WTC11 (cell line): ENCODE measurements around the gene TANGO6. TPM values are rescaled to one million over a fixed set of nuclear protein-coding genes. Genes with fewer than 3 reads are reported as not detected.
A peak's percentile ranks its signal among the peaks of the same experiment; 100 is the strongest.

Experiments used
- ATAC-seq: fragments of 200-7000 bp; cut with Tn5 transposase; 2 replicates; pipeline ENCODE4 v1.10.0; 2021; ENCODE audit warnings: mild to moderate bottlenecking, moderate library complexity
- CTCF ChIA-PET: fragments of 300-600 bp; sonication (Branson Sonifier 250); formaldehyde crosslinking; loops from one replicate; lab custom pipeline; 2021; ENCODE audit warnings: antibody characterized with exemption; lab: Charles Lee
- POLR2A ChIA-PET: fragments of 350-600 bp; sonication (Branson Sonifier 250); formaldehyde crosslinking; loops from one replicate; lab custom pipeline; 2021; ENCODE audit warnings: antibody characterized with exemption; lab: Charles Lee
- DNase-seq: peaks from one replicate; pipeline ENCODE4 v3.0.0; 2021; ENCODE audit warnings: low spot score
- H3K27ac Mint-ChIP-seq: 2 replicates; pipeline ENCODE4 v1.8.0; 2021; ENCODE audit warnings: mixed read lengths
- H3K27me3 Mint-ChIP-seq: 2 replicates; pipeline ENCODE4 v1.8.0; 2021; ENCODE audit warnings: low read depth, mild to moderate bottlenecking, moderate library complexity, mixed read lengths
- H3K36me3 Mint-ChIP-seq: 2 replicates; pipeline ENCODE4 v1.8.0; 2021; ENCODE audit warnings: mixed read lengths
- H3K4me1 Mint-ChIP-seq: 2 replicates; pipeline ENCODE4 v1.8.0; 2022; ENCODE audit warnings: mixed read lengths
- H3K4me3 Mint-ChIP-seq: 2 replicates; pipeline ENCODE4 v1.8.0; 2021; ENCODE audit warnings: mild to moderate bottlenecking, moderate library complexity, mixed read lengths
- H3K9me3 Mint-ChIP-seq: 2 replicates; pipeline ENCODE4 v1.8.0; 2021; ENCODE audit warnings: mixed read lengths
- ATF1 ChIP-seq: sonication (generic); formaldehyde crosslinking; IDR thresholded peaks from 2 replicates; pipeline ENCODE4 v1.8.1; 2023; ENCODE audit warnings: mild to moderate bottlenecking, moderate library complexity, missing genetic modification reagents
- ATF3 ChIP-seq: sonication (generic); formaldehyde crosslinking; conservative IDR thresholded peaks from 2 replicates; pipeline ENCODE4 v1.8.1; 2022; ENCODE audit warnings: mild to moderate bottlenecking, missing genetic modification reagents
- CREB1 ChIP-seq: sonication (generic); formaldehyde crosslinking; IDR thresholded peaks from 2 replicates; pipeline ENCODE4 v1.8.0; 2023; ENCODE audit warnings: mild to moderate bottlenecking, missing genetic modification reagents
- CTCF ChIP-seq: fragments of 200-600 bp; IDR thresholded peaks from 2 replicates; pipeline ENCODE4 v1.8.0; 2022; ENCODE audit warnings: antibody characterized with exemption
- ESRRA ChIP-seq: sonication (generic); formaldehyde crosslinking; IDR thresholded peaks from 2 replicates; pipeline ENCODE4 v1.8.1; 2022; ENCODE audit warnings: mild to moderate bottlenecking, missing genetic modification reagents, borderline replicate concordance
- FOXP1 ChIP-seq: sonication (generic); formaldehyde crosslinking; IDR thresholded peaks from 2 replicates; pipeline ENCODE4 v1.8.0; 2022; ENCODE audit warnings: missing genetic modification reagents, mild to moderate bottlenecking, moderate library complexity, borderline replicate concordance
- JAZF1 ChIP-seq: fragments of 250-450 bp; sonication (Bioruptor Pico); IDR thresholded peaks from 2 replicates; pipeline ENCODE4 v1.9.0; 2021; ENCODE audit warnings: moderate library complexity, mild to moderate bottlenecking, inconsistent platforms
- KAT7 ChIP-seq: sonication (generic); formaldehyde crosslinking; IDR thresholded peaks from 2 replicates; pipeline ENCODE4 v1.8.1; 2023; ENCODE audit warnings: missing genetic modification reagents, mild to moderate bottlenecking, borderline replicate concordance
- MXD4 ChIP-seq: fragments of 250-450 bp; sonication (Bioruptor Pico); IDR thresholded peaks from 2 replicates; pipeline ENCODE4 v1.8.0; 2021; ENCODE audit warnings: mild to moderate bottlenecking, moderate library complexity, borderline replicate concordance
- MYBL2 ChIP-seq: sonication (generic); formaldehyde crosslinking; IDR thresholded peaks from 2 replicates; pipeline ENCODE4 v1.8.1; 2023; ENCODE audit warnings: mild to moderate bottlenecking, moderate library complexity, missing genetic modification reagents
- NFYB ChIP-seq: sonication (generic); formaldehyde crosslinking; conservative IDR thresholded peaks from 2 replicates; pipeline ENCODE4 v1.8.0; 2022; ENCODE audit warnings: low read depth, missing genetic modification reagents
- PRDM15 ChIP-seq: sonication (generic); formaldehyde crosslinking; IDR thresholded peaks from 2 replicates; pipeline ENCODE4 v1.8.0; 2022; ENCODE audit warnings: missing genetic modification reagents
- RELA ChIP-seq: sonication (generic); formaldehyde crosslinking; IDR thresholded peaks from 2 replicates; pipeline ENCODE4 v1.8.1; 2022; ENCODE audit warnings: missing genetic modification reagents, mild to moderate bottlenecking, borderline replicate concordance
- SMAD3 ChIP-seq: sonication (generic); formaldehyde crosslinking; IDR thresholded peaks from 2 replicates; pipeline ENCODE4 v1.8.0; 2022; ENCODE audit warnings: missing genetic modification reagents, mild to moderate bottlenecking, borderline replicate concordance
- SOX15 ChIP-seq: fragments of 250-450 bp; sonication (Bioruptor Pico); IDR thresholded peaks from 2 replicates; pipeline ENCODE4 v1.9.0; 2021; ENCODE audit warnings: mild to moderate bottlenecking
- TEAD1 ChIP-seq: sonication (generic); formaldehyde crosslinking; IDR thresholded peaks from 2 replicates; pipeline ENCODE4 v1.8.0; 2022; ENCODE audit warnings: mild to moderate bottlenecking, missing genetic modification reagents
- ZNF121 ChIP-seq: sonication (generic); formaldehyde crosslinking; IDR thresholded peaks from 2 replicates; pipeline ENCODE4 v1.8.0; 2023; ENCODE audit warnings: missing genetic modification reagents
- ZNF416 ChIP-seq: fragments of 250-450 bp; sonication (Bioruptor Pico); IDR thresholded peaks from 2 replicates; pipeline ENCODE4 v1.9.0; 2021; ENCODE audit warnings: mild to moderate bottlenecking, inconsistent platforms
- ZNF532 ChIP-seq: fragments of 250-450 bp; sonication (Bioruptor Pico); IDR thresholded peaks from 2 replicates; pipeline ENCODE4 v1.9.0; 2021; ENCODE audit warnings: mild to moderate bottlenecking, borderline replicate concordance
- total RNA-seq: library from RNA; stranded (reverse); gene quantifications from 3 replicates; pipeline ENCODE4 v1.2.3, GENCODE V29; 2021
- TF ChIP-seq, protein P1 (sequence below): sonication (generic); formaldehyde crosslinking; IDR thresholded peaks from 2 replicates; pipeline ENCODE4 v1.8.1; 2022; ENCODE audit warnings: mild to moderate bottlenecking, moderate library complexity, missing genetic modification reagents

TANGO6 gene
- total RNA-seq, 1 experiment from 2014 or later, result 15.6 TPM

- Mint-ChIP-seq H3K4me3 (no peak overlapping the region), H3K4me1 (peaks cover 9% of the 10 kb centered on the region), H3K36me3 (peaks cover 12% of the 10 kb centered on the region; the same call in 1 of the 2 replicates), H3K27me3 (no peaks in the 10 kb centered on the region), H3K27ac (peak overlapping the region; percentile 57; the same call in 1 of the 2 replicates), H3K9me3 (no peaks in the 10 kb centered on the region)
- ChIA-PET POLR2A (no interaction called here), CTCF (interaction anchor here (0.6 to 0.7 kb wide), 2 partner anchors 145 to 1702 kb away, joined by 3 to 4 read pairs; no protein-coding TSS in a partner anchor)
- ATAC-seq (no peak), DNase-seq (no peak)
- TF ChIP-seq MXD4 (CRISPR knock-in tag) (no peak), ZNF532 (no peak), MYBL2 (CRISPR knock-in tag) (no peak), NFYB (CRISPR knock-in tag) (no peak), FOXP1 (CRISPR knock-in tag) (no peak), CREB1 (CRISPR knock-in tag) (no peak), SOX15 (CRISPR knock-in tag) (no peak)
Observed at GRCh38 chr16:68978303-68978954, 135.1 kb downstream of the TANGO6 start.

GRCh38 chr16:68980695-68981315 is 137.5 kb downstream of the TANGO6 start:
- ChIA-PET CTCF (no interaction called here), POLR2A (interaction anchor here (0.5 kb wide), 1 partner anchor 546 kb away, joined by 6 read pairs; no protein-coding TSS in a partner anchor)
- Mint-ChIP-seq H3K4me1 (peaks cover 3% of the 10 kb centered on the region; the same call in 1 of the 2 replicates), H3K4me3 (no peak overlapping the region), H3K27ac (no peak overlapping the region), H3K27me3 (no peaks in the 10 kb centered on the region), H3K9me3 (no peaks in the 10 kb centered on the region), H3K36me3 (peaks cover 9% of the 10 kb centered on the region; the same call in 1 of the 2 replicates)
- no peak for ATAC-seq
- no peak for DNase-seq
- TF ChIP-seq CTCF, result no peak
- TF ChIP-seq SMAD3, result no peak
- TF ChIP-seq ZNF121 (CRISPR knock-in tag), result no peak
- no peak for TF ChIP-seq TEAD1 (CRISPR knock-in tag)
- TF ChIP-seq, protein P1, sequence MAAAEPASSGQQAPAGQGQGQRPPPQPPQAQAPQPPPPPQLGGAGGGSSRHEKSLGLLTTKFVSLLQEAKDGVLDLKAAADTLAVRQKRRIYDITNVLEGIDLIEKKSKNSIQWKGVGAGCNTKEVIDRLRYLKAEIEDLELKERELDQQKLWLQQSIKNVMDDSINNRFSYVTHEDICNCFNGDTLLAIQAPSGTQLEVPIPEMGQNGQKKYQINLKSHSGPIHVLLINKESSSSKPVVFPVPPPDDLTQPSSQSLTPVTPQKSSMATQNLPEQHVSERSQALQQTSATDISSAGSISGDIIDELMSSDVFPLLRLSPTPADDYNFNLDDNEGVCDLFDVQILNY, result no peak
- TF ChIP-seq KAT7 (CRISPR knock-in tag), result no peak
- no peak for TF ChIP-seq MXD4 (CRISPR knock-in tag)
- no peak for TF ChIP-seq ESRRA (CRISPR knock-in tag)
- TF ChIP-seq RELA (CRISPR knock-in tag), result no peak
- TF ChIP-seq ATF3 (CRISPR knock-in tag), result no peak
- TF ChIP-seq JAZF1 (CRISPR knock-in tag), result no peak
- no peak for TF ChIP-seq ATF1
- TF ChIP-seq ZNF416 (CRISPR knock-in tag), result no peak
- no peak for TF ChIP-seq PRDM15 (CRISPR knock-in tag)
